ENCODE results near the gene MAST2. TPM values are rescaled to one million over a fixed set of nuclear protein-coding genes. Genes with fewer than 3 reads are reported as not detected.

MAST2 gene
- total and polyA plus RNA-seq, 2 experiments from 2014 or later = 14.2 to 19.1 TPM

GRCh38 chr1:46081619-46082018, 278.2 kb downstream of the MAST2 start:
- H3K9me3 ChIP-seq (ENCODE audit: low read depth) = no peaks in the 10 kb centered on the region
- H3K4me2 ChIP-seq (ENCODE audit: unreplicated experiment) = no peak overlapping the region
- H3K9ac ChIP-seq = no peak overlapping the region
- H2AFZ ChIP-seq = no peak overlapping the region
- H3K4me1 ChIP-seq (ENCODE audit: insufficient read depth) = peaks cover 17% of the 10 kb centered on the region
- H3K27me3 ChIP-seq (replicated peaks; ENCODE audit: insufficient read depth) = no peaks in the 10 kb centered on the region
- H3F3A ChIP-seq (ENCODE audit: insufficient read depth) = peaks cover 20% of the 10 kb centered on the region; the same call in 1 of the 2 replicates
- TF ChIP-seq EZH2 (IDR thresholded peaks at IDR 0.05; ENCODE audit: insufficient read depth, poor library complexity, severe bottlenecking) = no peak
- no peak for TF ChIP-seq EZH2phosphoT487 (IDR thresholded peaks at IDR 0.05; ENCODE audit: insufficient read depth, low read depth)
- no peak overlapping the region for H3K27ac ChIP-seq
- no peaks in the 10 kb centered on the region for H4K20me1 ChIP-seq (ENCODE audit: insufficient read depth)
- no peak overlapping the region for H3K4me3 ChIP-seq
- DNase-seq = no peak
- no peaks in the 10 kb centered on the region for H3K79me2 ChIP-seq (ENCODE audit: insufficient read depth)
- H3K9me2 ChIP-seq (ENCODE audit: insufficient read depth) = no peaks in the 10 kb centered on the region
- no peaks in the 10 kb centered on the region for H3K36me3 ChIP-seq (ENCODE audit: low read depth)
- in situ Hi-C loops (cut with MboI) = no loop called here
- WGBS, 2 experiments (ENCODE audit: low coverage in 1 of 2, low lambda C conversion rate in 2 of 2, missing lambda C conversion rate in 2 of 2) = 93 to 95% methylated on average over 1 of the region's 1 CpG

GRCh38 chr1:46083579-46083978, 280.2 kb downstream of the MAST2 start:
- Histone ChIP-seq H3K4me1 (ENCODE audit: insufficient read depth) (peaks cover 17% of the 10 kb centered on the region), H3K9me3 (ENCODE audit: low read depth) (no peaks in the 10 kb centered on the region), H3K27me3 (replicated peaks; ENCODE audit: insufficient read depth) (no peaks in the 10 kb centered on the region), H3K4me2 (ENCODE audit: unreplicated experiment) (no peak overlapping the region), H3K9ac (no peak overlapping the region), H3K36me3 (ENCODE audit: low read depth) (no peaks in the 10 kb centered on the region), H3K79me2 (ENCODE audit: insufficient read depth) (no peaks in the 10 kb centered on the region), H3K4me3 (no peak overlapping the region), H4K20me1 (ENCODE audit: insufficient read depth) (no peaks in the 10 kb centered on the region), H3F3A (ENCODE audit: insufficient read depth) (peaks cover 20% of the 10 kb centered on the region; the same call in 1 of the 2 replicates), H3K27ac (no peak overlapping the region), H3K9me2 (ENCODE audit: insufficient read depth) (no peaks in the 10 kb centered on the region), H2AFZ (no peak overlapping the region)
- in situ Hi-C loops (cut with MboI) = no loop called here
- DNase-seq = no peak
- TF ChIP-seq EZH2 (IDR thresholded peaks at IDR 0.05; ENCODE audit: insufficient read depth, poor library complexity, severe bottlenecking) = no peak
- no peak for TF ChIP-seq EZH2phosphoT487 (IDR thresholded peaks at IDR 0.05; ENCODE audit: insufficient read depth, low read depth)

GRCh38 chr1:46084553-46085451, 281.4 kb downstream of the MAST2 start:
- Histone ChIP-seq H3K9ac (no peak overlapping the region), H2AFZ (peak overlapping the region; percentile 42), H3F3A (ENCODE audit: insufficient read depth) (peaks cover 20% of the 10 kb centered on the region; the same call in 1 of the 2 replicates), H3K4me2 (ENCODE audit: unreplicated experiment) (peak overlapping the region; percentile 35), H3K4me1 (ENCODE audit: insufficient read depth) (peaks cover 17% of the 10 kb centered on the region), H3K27me3 (replicated peaks; ENCODE audit: insufficient read depth) (no peaks in the 10 kb centered on the region), H3K79me2 (ENCODE audit: insufficient read depth) (no peaks in the 10 kb centered on the region), H3K9me3 (ENCODE audit: low read depth) (no peaks in the 10 kb centered on the region), H3K27ac (peak overlapping the region; percentile 32), H3K4me3 (no peak overlapping the region), H3K36me3 (ENCODE audit: low read depth) (no peaks in the 10 kb centered on the region), H3K9me2 (ENCODE audit: insufficient read depth) (no peaks in the 10 kb centered on the region), H4K20me1 (ENCODE audit: insufficient read depth) (no peaks in the 10 kb centered on the region)
- WGBS, 2 experiments (ENCODE audit: low coverage in 1 of 2, low lambda C conversion rate in 2 of 2, missing lambda C conversion rate in 2 of 2) = 88 to 96% methylated on average over 1 of the region's 1 CpG
- peak; percentile 58 for DNase-seq
- in situ Hi-C loops (cut with MboI) = no loop called here
- no peak for TF ChIP-seq EZH2 (IDR thresholded peaks at IDR 0.05; ENCODE audit: insufficient read depth, poor library complexity, severe bottlenecking)
- TF ChIP-seq EZH2phosphoT487 (IDR thresholded peaks at IDR 0.05; ENCODE audit: insufficient read depth, low read depth) = no peak

Other genes starting within 250 kb of the MAST2 start
- gene NASP, start 219.6 kb upstream of the MAST2 start, total RNA-seq (2014; rRNA removed; shearing (Covaris generic)) = 30.3 and 37.3 TPM in 2 replicates
- gene NASP, start 219.6 kb upstream of the MAST2 start, polyA plus RNA-seq (2016; fragmentation: Nextera tagmentation; extraction: Ambion mirVana) = 38.2 and 39.1 TPM in 2 replicates
- 0.76 and 1.4 TPM in 2 replicates for gene CCDC17, start 179.6 kb upstream of the MAST2 start, total RNA-seq (2014; rRNA removed; shearing (Covaris generic))
- 0.25 TPM in 1 of 2 replicates, not detected in the other for gene CCDC17, start 179.6 kb upstream of the MAST2 start, polyA plus RNA-seq (2016; fragmentation: Nextera tagmentation; extraction: Ambion mirVana)
- 85.6 and 125 TPM in 2 replicates for gene GPBP1L1, start 117.1 kb upstream of the MAST2 start, total RNA-seq (2014; rRNA removed; shearing (Covaris generic))
- gene GPBP1L1, start 117.1 kb upstream of the MAST2 start, polyA plus RNA-seq (2016; fragmentation: Nextera tagmentation; extraction: Ambion mirVana) = 60.9 and 69.3 TPM in 2 replicates
- 7.8 and 30.3 TPM in 2 replicates for gene TMEM69, start 115.4 kb upstream of the MAST2 start, total RNA-seq (2014; rRNA removed; shearing (Covaris generic))
- gene TMEM69, start 115.4 kb upstream of the MAST2 start, polyA plus RNA-seq (2016; fragmentation: Nextera tagmentation; extraction: Ambion mirVana) = 34.1 and 35.2 TPM in 2 replicates
- gene IPP, start 53.0 kb upstream of the MAST2 start, total RNA-seq (2014; rRNA removed; shearing (Covaris generic)) = 12.4 and 17.0 TPM in 2 replicates
- gene IPP, start 53.0 kb upstream of the MAST2 start, polyA plus RNA-seq (2016; fragmentation: Nextera tagmentation; extraction: Ambion mirVana) = 19.3 and 20.6 TPM in 2 replicates

Data from GM23248 (cell line).